CD8-positive, alpha-beta memory T cell (primary cell): ENCODE results near the gene JSRP1. TPM values are rescaled to one million over a fixed set of nuclear protein-coding genes. Genes with fewer than 3 reads are reported as not detected.

Experiments used
- CTCF ChIA-PET: fragments of 350-600 bp; sonication (Branson Sonifier 250); formaldehyde crosslinking; loops from one replicate; lab custom pipeline; 2021; ENCODE audit warnings: antibody characterized with exemption; lab: Charles Lee
- POLR2A ChIA-PET: fragments of 350-600 bp; sonication (Branson Sonifier 250); formaldehyde crosslinking; loops from one replicate; lab custom pipeline; 2021; ENCODE audit warnings: antibody characterized with exemption; lab: Charles Lee
- DNase-seq, 5 donors: peaks; one replicate each; pipeline versions ENCODE4 v3.0.0 to v3.0.0-alpha.2; 2020 to 2022; ENCODE audit warnings: mixed read lengths in 1 of 5
- H3K27ac ChIP-seq: one replicate; pipeline ENCODE4 v1.7.0; 2013; ENCODE audit warnings: low read depth, mild to moderate bottlenecking, low read length, moderate library complexity
- H3K27me3 ChIP-seq: 2 replicates; pipeline ENCODE4 v1.7.0; 2013; ENCODE audit warnings: low read length, mild to moderate bottlenecking; ENCODE audit not compliant: insufficient read depth, poor library complexity, severe bottlenecking
- H3K36me3 ChIP-seq: 2 replicates; pipeline ENCODE4 v1.7.0; 2013; ENCODE audit warnings: mild to moderate bottlenecking, low read length, moderate library complexity; ENCODE audit not compliant: insufficient read depth
- H3K4me1 ChIP-seq: 2 replicates; pipeline ENCODE4 v1.7.0; 2013; ENCODE audit warnings: mild to moderate bottlenecking, low read length, moderate library complexity; ENCODE audit not compliant: insufficient read depth
- H3K4me3 ChIP-seq: 2 replicates; pipeline ENCODE4 v1.7.0; 2013; ENCODE audit warnings: mild to moderate bottlenecking, low read length
- H3K9me3 ChIP-seq: 2 replicates; pipeline ENCODE4 v1.7.0; 2013; ENCODE audit warnings: mild to moderate bottlenecking, low read length
- H3K27ac Mint-ChIP-seq, 8 donors: one replicate each; pipeline ENCODE4 v1.8.0; 2020 to 2021; ENCODE audit warnings: mixed read lengths in 8 of 8, mild to moderate bottlenecking in 6 of 8, inconsistent platforms in 3 of 8, moderate library complexity in 3 of 8
- H3K27me3 Mint-ChIP-seq, 2 donors: one replicate each; pipeline ENCODE4 v1.8.0; 2020 to 2021; ENCODE audit warnings: mixed read lengths in 2 of 2, mild to moderate bottlenecking in 1 of 2, moderate library complexity in 1 of 2
- H3K36me3 Mint-ChIP-seq, 3 donors: one replicate each; pipeline ENCODE4 v1.8.0; 2020 to 2021; ENCODE audit warnings: mixed read lengths in 3 of 3, inconsistent platforms in 1 of 3, mild to moderate bottlenecking in 1 of 3
- H3K4me1 Mint-ChIP-seq, 3 donors: one replicate each; pipeline ENCODE4 v1.8.0; 2020 to 2021; ENCODE audit warnings: mixed read lengths in 3 of 3, inconsistent platforms in 1 of 3, mild to moderate bottlenecking in 1 of 3
- H3K4me3 Mint-ChIP-seq, 7 donors: one replicate each; pipeline ENCODE4 v1.8.0; 2020 to 2021; ENCODE audit warnings: mixed read lengths in 7 of 7, mild to moderate bottlenecking in 6 of 7, moderate library complexity in 4 of 7, inconsistent platforms in 2 of 7
- H3K9me3 Mint-ChIP-seq, 5 donors: one replicate each; pipeline ENCODE4 v1.8.0; 2020 to 2022; ENCODE audit warnings: mixed read lengths in 5 of 5, mild to moderate bottlenecking in 3 of 5, moderate library complexity in 2 of 5, inconsistent platforms in 1 of 5
- polyA plus RNA-seq: library from polyadenylated mRNA; unstranded; fragments of 300-500 nt; fragmentation: Illumina TruSeq; gene quantifications from one replicate; pipeline ENCODE4 v1.2.3, GENCODE V29; 2021
- total RNA-seq, 2 experiments: library from RNA; stranded (reverse); gene quantifications; one replicate each; pipeline ENCODE4 v1.2.3, GENCODE V29; 2021

JSRP1 gene
- total and polyA plus RNA-seq, 3 experiments from 2014 or later: 0.73 to 1.0 (median 0.91) TPM

GRCh38 chr19:2236314-2237050 lies 19.7 kb downstream of the JSRP1 start, which contains the start of the genes PLEKHJ1 and SF3A2:
PLEKHJ1 (minus strand) TSS chr19:2236329; CDS start chr19:2236248, 81 bp downstream.
SF3A2 (plus strand) TSS chr19:2236824; CDS start chr19:2243419, 6,595 bp downstream.
- Mint-ChIP-seq H3K27me3 (peaks cover 0 to 5% of the 10 kb centered on the region in 2 donors), H3K36me3 (peaks cover 0 to 68% (median 8%) of the 10 kb centered on the region in 3 donors), H3K4me3 (peak within 1 kb of the TSS; percentile 89 to 100 (median 98)), H3K4me1 (peaks cover 58 to 77% (median 63%) of the 10 kb centered on the region in 3 donors), H3K9me3 (no peaks in the 10 kb centered on the region), H3K27ac (peak within 1 kb of the TSS; percentile 92 to 99 (median 98))
- Histone ChIP-seq H3K4me1 (peaks cover 60% of the 10 kb centered on the region), H3K27ac (peak within 1 kb of the TSS; percentile 98), H3K36me3 (peaks cover 6% of the 10 kb centered on the region), H3K9me3 (no peaks in the 10 kb centered on the region), H3K4me3 (peak within 1 kb of the TSS; percentile 88), H3K27me3 (no peaks in the 10 kb centered on the region)
- ChIA-PET POLR2A (interaction anchor here (0.6 to 5.5 kb wide), 9 partner anchors 16 to 230 kb away, joined by 3 to 69 read pairs (median 5); partner anchors contain the start of genes AMH, AP3D1 and JSRP1), CTCF (interaction anchor here (0.8 to 5.9 kb wide), 13 partner anchors 14 to 158 kb away, joined by 3 to 70 read pairs (median 4); no protein-coding TSS in a partner anchor)
- DNase-seq: peak; percentile 96 to 100 (median 99)

- CTCF ChIA-PET: interaction anchor here (0.8 to 3.3 kb wide), 14 partner anchors 17 to 184 kb away, joined by 3 to 20 read pairs (median 3); no protein-coding TSS in a partner anchor
- H3K36me3 ChIP-seq: peaks cover 6% of the 10 kb centered on the region
- H3K4me1 ChIP-seq: peaks cover 55% of the 10 kb centered on the region
- DNase-seq: no peak
- H3K27ac Mint-ChIP-seq: peak overlapping the region in 7 of 8 donors; percentile 92 to 99 (median 99)
- peak overlapping the region; percentile 89 to 100 (median 98) for H3K4me3 Mint-ChIP-seq
- H3K27me3 ChIP-seq: no peaks in the 10 kb centered on the region
- no peaks in the 10 kb centered on the region for H3K9me3 ChIP-seq
- H3K4me3 ChIP-seq: peak overlapping the region; percentile 88
- peaks cover 0 to 5% of the 10 kb centered on the region in 2 donors for H3K27me3 Mint-ChIP-seq
- peaks cover 53 to 72% (median 58%) of the 10 kb centered on the region in 3 donors for H3K4me1 Mint-ChIP-seq
- H3K9me3 Mint-ChIP-seq: no peaks in the 10 kb centered on the region
- peaks cover 0 to 69% (median 8%) of the 10 kb centered on the region in 3 donors for H3K36me3 Mint-ChIP-seq
- POLR2A ChIA-PET: interaction anchor here (0.5 to 1.8 kb wide), 9 partner anchors 34 to 729 kb away, joined by 3 to 12 read pairs (median 4); partner anchors contain the start of gene AP3D1
- H3K27ac ChIP-seq: peak overlapping the region; percentile 98
Measured at GRCh38 chr19:2236064-2236313, 20.2 kb downstream of the JSRP1 start.

GRCh38 chr19:2235381-2236063 lies 20.7 kb downstream of the JSRP1 start:
- DNase-seq: peak in 1 of 5 donors; percentile 18
- CTCF ChIA-PET: interaction anchor here (0.8 to 3.3 kb wide), 14 partner anchors 17 to 184 kb away, joined by 3 to 20 read pairs (median 3); no protein-coding TSS in a partner anchor
- H3K36me3 ChIP-seq: peaks cover 6% of the 10 kb centered on the region
- peaks cover 0 to 67% (median 8%) of the 10 kb centered on the region in 3 donors for H3K36me3 Mint-ChIP-seq
- no peaks in the 10 kb centered on the region for H3K9me3 Mint-ChIP-seq
- H3K27ac Mint-ChIP-seq: peak overlapping the region; percentile 29 to 91 (median 87)
- H3K27ac ChIP-seq: peak overlapping the region; percentile 98
- H3K27me3 Mint-ChIP-seq: peaks cover 0 to 5% of the 10 kb centered on the region in 2 donors
- H3K4me1 ChIP-seq: peaks cover 50% of the 10 kb centered on the region
- no peaks in the 10 kb centered on the region for H3K27me3 ChIP-seq
- H3K4me3 ChIP-seq: peak overlapping the region; percentile 88
- peaks cover 49 to 68% (median 54%) of the 10 kb centered on the region in 3 donors for H3K4me1 Mint-ChIP-seq
- POLR2A ChIA-PET: interaction anchor here (0.5 to 1.8 kb wide), 10 partner anchors 35 to 729 kb away, joined by 3 to 12 read pairs (median 4); partner anchors contain the start of gene AP3D1
- no peaks in the 10 kb centered on the region for H3K9me3 ChIP-seq
- H3K4me3 Mint-ChIP-seq: peak overlapping the region; percentile 88 to 100 (median 96)

GRCh38 chr19:2234996-2235380 lies 21.2 kb downstream of the JSRP1 start:
- H3K27me3 ChIP-seq: no peaks in the 10 kb centered on the region
- POLR2A ChIA-PET: interaction anchor here (1.5 to 1.8 kb wide), 2 partner anchors 35 to 37 kb away, joined by 5 to 12 read pairs; no protein-coding TSS in a partner anchor
- peak overlapping the region; percentile 29 to 91 (median 84) for H3K27ac Mint-ChIP-seq
- no peak for DNase-seq
- no peaks in the 10 kb centered on the region for H3K9me3 ChIP-seq
- CTCF ChIA-PET: interaction anchor here (0.7 to 3.3 kb wide), 10 partner anchors 20 to 183 kb away, joined by 3 to 20 read pairs (median 3); no protein-coding TSS in a partner anchor
- H3K36me3 ChIP-seq: peaks cover 6% of the 10 kb centered on the region
- H3K4me3 Mint-ChIP-seq: peak overlapping the region; percentile 88 to 100 (median 96)
- peak overlapping the region; percentile 98 for H3K27ac ChIP-seq
- H3K4me1 ChIP-seq: peaks cover 45% of the 10 kb centered on the region
- H3K4me3 ChIP-seq: peak overlapping the region; percentile 88
- peaks cover 0 to 68% (median 8%) of the 10 kb centered on the region in 3 donors for H3K36me3 Mint-ChIP-seq
- H3K27me3 Mint-ChIP-seq: peaks cover 0 to 5% of the 10 kb centered on the region in 2 donors
- H3K9me3 Mint-ChIP-seq: no peaks in the 10 kb centered on the region
- H3K4me1 Mint-ChIP-seq: peaks cover 44 to 62% (median 48%) of the 10 kb centered on the region in 3 donors

- Mint-ChIP-seq H3K27ac (peak overlapping the region in 5 of 8 donors; percentile 39 to 91 (median 75)), H3K27me3 (peaks cover 0 to 5% of the 10 kb centered on the region in 2 donors), H3K4me3 (peak overlapping the region in 6 of 7 donors; percentile 44 to 98 (median 92)), H3K4me1 (peaks cover 32 to 50% (median 36%) of the 10 kb centered on the region in 3 donors), H3K36me3 (peaks cover 0 to 71% (median 4%) of the 10 kb centered on the region in 3 donors), H3K9me3 (no peaks in the 10 kb centered on the region)
- no peak overlapping the region for H3K27ac ChIP-seq
- H3K9me3 ChIP-seq: no peaks in the 10 kb centered on the region
- H3K4me1 ChIP-seq: peaks cover 33% of the 10 kb centered on the region
- ChIA-PET POLR2A (interaction anchor here (0.5 kb wide), 1 partner anchor 1457 kb away, joined by 3 read pairs; no protein-coding TSS in a partner anchor), CTCF (interaction anchor here (0.9 to 3.3 kb wide), 3 partner anchors 25 to 41 kb away, joined by 3 to 20 read pairs (median 4); no protein-coding TSS in a partner anchor)
- no peak for DNase-seq
- H3K4me3 ChIP-seq: no peak overlapping the region
- H3K27me3 ChIP-seq: no peaks in the 10 kb centered on the region
- H3K36me3 ChIP-seq: peaks cover 6% of the 10 kb centered on the region
Measured at GRCh38 chr19:2233601-2234280, 22.5 kb downstream of the JSRP1 start.

- peaks cover 6% of the 10 kb centered on the region for H3K36me3 ChIP-seq
Measured at GRCh38 chr19:2232286-2233151, 23.7 kb downstream of the JSRP1 start.

More at GRCh38 chr19:2232286-2233151, 23.7 kb downstream of the JSRP1 start:
- Histone ChIP-seq H3K9me3 (no peaks in the 10 kb centered on the region), H3K4me1 (peaks cover 21% of the 10 kb centered on the region), H3K4me3 (no peak overlapping the region), H3K27me3 (no peaks in the 10 kb centered on the region), H3K27ac (no peak overlapping the region)
- Mint-ChIP-seq H3K9me3 (no peaks in the 10 kb centered on the region), H3K4me1 (peaks cover 20 to 38% (median 23%) of the 10 kb centered on the region in 3 donors), H3K4me3 (peak overlapping the region in 3 of 7 donors; percentile 20 to 59 (median 22)), H3K36me3 (peaks cover 0 to 67% (median 4%) of the 10 kb centered on the region in 3 donors), H3K27ac (peak overlapping the region in 4 of 8 donors; percentile 42 to 68 (median 46)), H3K27me3 (peaks cover 0 to 5% of the 10 kb centered on the region in 2 donors)
- CTCF ChIA-PET: interaction anchor here (0.9 kb wide), 1 partner anchor 42 kb away, joined by 3 read pairs; no protein-coding TSS in a partner anchor
- no peak for DNase-seq
- POLR2A ChIA-PET: no interaction called here
